ENCODE results near the gene B3GNT3.

B3GNT3 gene

DNA sequence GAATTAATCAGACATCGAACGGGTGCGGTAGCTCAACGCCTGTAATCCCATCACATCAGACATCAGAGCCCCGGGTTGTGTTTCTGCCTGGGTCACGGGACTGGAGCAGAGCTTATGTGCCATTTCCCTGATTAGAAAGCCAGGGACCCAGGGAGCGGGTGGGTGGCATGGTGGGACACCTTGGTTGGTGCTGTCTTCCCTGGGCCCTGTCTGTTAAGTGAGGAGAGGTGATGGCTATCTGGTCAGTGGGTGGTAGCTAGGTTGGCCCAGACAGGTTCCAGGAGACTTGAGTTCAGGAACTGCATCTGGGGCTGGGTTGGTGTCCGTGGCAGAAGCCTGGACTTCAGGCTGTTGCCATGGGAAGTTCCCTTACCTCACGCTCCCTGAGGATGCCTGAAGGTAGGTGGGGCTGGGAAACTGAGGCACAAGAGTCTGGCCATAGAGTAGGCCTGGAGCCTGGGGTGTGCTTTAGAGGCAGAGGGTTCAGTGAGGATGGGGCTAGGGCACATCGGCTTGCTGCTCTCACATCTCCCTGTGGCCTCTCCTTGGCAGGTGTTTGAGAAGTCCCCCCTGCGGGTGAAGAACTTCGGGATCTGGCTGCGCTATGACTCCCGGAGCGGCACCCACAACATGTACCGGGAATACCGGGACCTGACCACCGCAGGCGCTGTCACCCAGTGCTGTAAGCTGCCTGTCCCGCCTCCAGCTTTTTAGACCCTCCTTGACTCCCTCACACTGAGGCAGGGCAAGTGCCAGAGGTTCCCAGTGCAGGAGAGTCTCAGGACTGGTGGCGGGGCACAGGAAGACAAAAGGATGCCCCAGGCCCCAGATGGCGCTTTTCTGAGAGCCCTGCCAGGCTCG is 66.8 kb downstream of the B3GNT3 start:
- DNase-seq, result no peak

DNA sequence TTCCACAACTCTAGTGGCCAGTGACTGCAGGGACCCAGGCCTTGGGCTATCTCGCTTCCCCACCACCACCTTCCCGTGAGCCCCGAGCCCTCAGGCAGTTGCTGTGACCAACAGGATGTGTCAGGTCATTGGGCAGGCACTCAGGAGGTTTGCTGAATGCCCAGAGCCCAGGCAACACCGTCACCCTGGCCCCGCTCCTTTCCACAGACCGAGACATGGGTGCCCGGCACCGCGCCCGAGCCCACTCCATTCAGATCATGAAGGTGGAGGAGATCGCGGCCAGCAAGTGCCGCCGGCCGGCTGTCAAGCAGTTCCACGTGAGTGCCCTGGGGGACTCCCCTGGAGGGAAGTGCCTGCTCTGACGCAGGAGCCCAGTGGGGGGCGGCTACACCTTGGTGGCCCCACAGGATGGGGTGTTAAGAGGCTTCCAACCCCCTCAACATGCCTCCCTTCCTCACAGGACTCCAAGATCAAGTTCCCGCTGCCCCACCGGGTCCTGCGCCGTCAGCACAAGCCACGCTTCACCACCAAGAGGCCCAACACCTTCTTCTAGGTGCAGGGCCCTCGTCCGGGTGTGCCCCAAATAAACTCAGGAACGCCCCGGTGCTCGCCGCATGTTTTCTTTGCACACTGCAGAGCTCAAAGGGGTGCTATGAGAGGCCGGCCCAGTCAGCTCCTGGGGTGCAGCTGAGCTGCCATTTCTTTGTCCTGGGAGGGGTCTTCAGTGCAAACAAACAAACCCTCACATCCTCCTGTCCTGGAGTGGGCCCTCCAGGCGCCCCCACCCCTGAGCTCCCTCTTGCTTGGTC is 68.0 kb downstream of the B3GNT3 start:
- DNase-seq, result no peak
